ENCODE data around the gene CTTNBP2.

DNA sequence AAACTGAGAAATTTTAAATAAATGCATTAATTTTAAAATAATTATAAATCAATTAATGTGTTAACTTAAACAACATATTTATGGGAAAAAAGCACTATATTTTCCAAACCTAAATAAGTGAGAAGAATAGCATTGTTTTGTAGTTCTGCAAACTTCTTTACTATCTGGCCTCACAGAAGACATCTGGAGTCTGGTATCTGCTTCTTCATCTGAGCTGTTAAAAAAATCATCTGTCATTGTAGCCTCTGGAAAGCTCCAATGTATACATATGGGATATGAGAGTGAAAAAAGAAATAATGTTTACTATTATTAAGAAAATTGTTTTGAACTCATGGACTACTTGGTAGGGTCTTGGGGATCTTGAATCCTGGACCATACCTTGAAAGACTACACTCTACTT lies 32.2 kb downstream of the CTTNBP2 start:
- TF ChIP-seq, protein P1, sequence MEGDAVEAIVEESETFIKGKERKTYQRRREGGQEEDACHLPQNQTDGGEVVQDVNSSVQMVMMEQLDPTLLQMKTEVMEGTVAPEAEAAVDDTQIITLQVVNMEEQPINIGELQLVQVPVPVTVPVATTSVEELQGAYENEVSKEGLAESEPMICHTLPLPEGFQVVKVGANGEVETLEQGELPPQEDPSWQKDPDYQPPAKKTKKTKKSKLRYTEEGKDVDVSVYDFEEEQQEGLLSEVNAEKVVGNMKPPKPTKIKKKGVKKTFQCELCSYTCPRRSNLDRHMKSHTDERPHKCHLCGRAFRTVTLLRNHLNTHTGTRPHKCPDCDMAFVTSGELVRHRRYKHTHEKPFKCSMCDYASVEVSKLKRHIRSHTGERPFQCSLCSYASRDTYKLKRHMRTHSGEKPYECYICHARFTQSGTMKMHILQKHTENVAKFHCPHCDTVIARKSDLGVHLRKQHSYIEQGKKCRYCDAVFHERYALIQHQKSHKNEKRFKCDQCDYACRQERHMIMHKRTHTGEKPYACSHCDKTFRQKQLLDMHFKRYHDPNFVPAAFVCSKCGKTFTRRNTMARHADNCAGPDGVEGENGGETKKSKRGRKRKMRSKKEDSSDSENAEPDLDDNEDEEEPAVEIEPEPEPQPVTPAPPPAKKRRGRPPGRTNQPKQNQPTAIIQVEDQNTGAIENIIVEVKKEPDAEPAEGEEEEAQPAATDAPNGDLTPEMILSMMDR (IDR thresholded peaks at IDR 0.05), result no peak
- TF ChIP-seq, protein P2, sequence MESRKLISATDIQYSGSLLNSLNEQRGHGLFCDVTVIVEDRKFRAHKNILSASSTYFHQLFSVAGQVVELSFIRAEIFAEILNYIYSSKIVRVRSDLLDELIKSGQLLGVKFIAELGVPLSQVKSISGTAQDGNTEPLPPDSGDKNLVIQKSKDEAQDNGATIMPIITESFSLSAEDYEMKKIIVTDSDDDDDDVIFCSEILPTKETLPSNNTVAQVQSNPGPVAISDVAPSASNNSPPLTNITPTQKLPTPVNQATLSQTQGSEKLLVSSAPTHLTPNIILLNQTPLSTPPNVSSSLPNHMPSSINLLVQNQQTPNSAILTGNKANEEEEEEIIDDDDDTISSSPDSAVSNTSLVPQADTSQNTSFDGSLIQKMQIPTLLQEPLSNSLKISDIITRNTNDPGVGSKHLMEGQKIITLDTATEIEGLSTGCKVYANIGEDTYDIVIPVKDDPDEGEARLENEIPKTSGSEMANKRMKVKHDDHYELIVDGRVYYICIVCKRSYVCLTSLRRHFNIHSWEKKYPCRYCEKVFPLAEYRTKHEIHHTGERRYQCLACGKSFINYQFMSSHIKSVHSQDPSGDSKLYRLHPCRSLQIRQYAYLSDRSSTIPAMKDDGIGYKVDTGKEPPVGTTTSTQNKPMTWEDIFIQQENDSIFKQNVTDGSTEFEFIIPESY (IDR thresholded peaks at IDR 0.05; ENCODE audit: borderline replicate concordance, low read depth), result no peak
- TF ChIP-seq, protein P3, sequence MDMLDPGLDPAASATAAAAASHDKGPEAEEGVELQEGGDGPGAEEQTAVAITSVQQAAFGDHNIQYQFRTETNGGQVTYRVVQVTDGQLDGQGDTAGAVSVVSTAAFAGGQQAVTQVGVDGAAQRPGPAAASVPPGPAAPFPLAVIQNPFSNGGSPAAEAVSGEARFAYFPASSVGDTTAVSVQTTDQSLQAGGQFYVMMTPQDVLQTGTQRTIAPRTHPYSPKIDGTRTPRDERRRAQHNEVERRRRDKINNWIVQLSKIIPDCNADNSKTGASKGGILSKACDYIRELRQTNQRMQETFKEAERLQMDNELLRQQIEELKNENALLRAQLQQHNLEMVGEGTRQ (IDR thresholded peaks at IDR 0.05; ENCODE audit: borderline replicate concordance, low read depth, low read length), result no peak
- TF ChIP-seq GABPA (IDR thresholded peaks at IDR 0.05; ENCODE audit: low read depth), result no peak
- TF ChIP-seq TEAD4 (IDR thresholded peaks at IDR 0.05; ENCODE audit: borderline replicate concordance, insufficient read depth), result no peak
- TF ChIP-seq POLR2AphosphoS5 (IDR thresholded peaks at IDR 0.05; ENCODE audit: low read depth, low read length), result no peak
- no peak for TF ChIP-seq YY1 (IDR thresholded peaks at IDR 0.05; ENCODE audit: low read depth)
- no peak for TF ChIP-seq MEF2A (IDR thresholded peaks at IDR 0.05; ENCODE audit: borderline replicate concordance, low read depth)
